Vagina (tissue), 2 donors: ENCODE measurements around the gene PDE1C. TPM values are rescaled to one million over a fixed set of nuclear protein-coding genes. Genes with fewer than 3 reads are reported as not detected.

Experiments
- DNase-seq, 2 donors: peaks; one replicate each; pipeline ENCODE4 v3.0.0-alpha.2; 2017; ENCODE audit errors: extremely low spot score in 2 of 2
- H3K27ac ChIP-seq: fragments of 200-600 bp; sonication (generic); one replicate; pipeline ENCODE4 v1.5.1; 2019
- H3K27me3 ChIP-seq: fragments of 200-600 bp; sonication (generic); one replicate; pipeline ENCODE4 v1.5.1; 2019
- H3K36me3 ChIP-seq, 2 donors: fragments of 200-600 bp; sonication (generic); one replicate each; pipeline ENCODE4 v1.5.1; 2017 to 2019
- H3K4me1 ChIP-seq: fragments of 200-600 bp; sonication (generic); one replicate; pipeline ENCODE4 v1.5.1; 2019
- H3K4me3 ChIP-seq, 2 donors: fragments of 200-600 bp; sonication (generic); 1 replicate in 1 of 2; 2 replicates in 1 of 2; pipeline ENCODE4 v1.5.1; 2016 to 2019
- H3K9me3 ChIP-seq: fragments of 200-600 bp; sonication (generic); one replicate; pipeline ENCODE4 v1.5.1; 2019
- POLR2A ChIP-seq, 2 donors: fragments of 450-650 bp; IDR thresholded peaks; one replicate each; pipeline ENCODE4 v1.6.1; 2017; ENCODE audit warnings: antibody characterized with exemption in 2 of 2, mild to moderate bottlenecking in 2 of 2, moderate library complexity in 2 of 2
- POLR2AphosphoS5 ChIP-seq, 2 donors: sonication (generic); formaldehyde crosslinking; IDR thresholded peaks; one replicate each; pipeline ENCODE4 v1.9.0; 2017; ENCODE audit warnings: antibody characterized with exemption in 2 of 2, mild to moderate bottlenecking in 2 of 2, low read depth in 1 of 2; ENCODE audit not compliant: insufficient read depth in 1 of 2
- intact Hi-C: fragments of 100-400 bp; cut with DNase I; formaldehyde crosslinking; loops from one replicate; pipeline ENCODE4 v1.15.1; 2023
- total RNA-seq: library from RNA; depleted of rRNA; stranded (reverse); fragments of >200 nt; gene quantifications from one replicate; pipeline ENCODE4 v1.2.3, GENCODE V29; 2016
- TF ChIP-seq, protein P1 (sequence below), 3 experiments: fragments of 450-650 bp in 2 of 3; fragments of 200-600 bp in 1 of 3; sonication (generic) in 1 of 3; IDR thresholded peaks; one replicate each; pipeline ENCODE4 v1.5.1; 2017 to 2019; ENCODE audit warnings: antibody characterized with exemption in 3 of 3, mild to moderate bottlenecking in 2 of 3, moderate library complexity in 2 of 3

Gene PDE1C
- total RNA-seq, 1 donor from 2014 or later: 19.2 TPM

DNA sequence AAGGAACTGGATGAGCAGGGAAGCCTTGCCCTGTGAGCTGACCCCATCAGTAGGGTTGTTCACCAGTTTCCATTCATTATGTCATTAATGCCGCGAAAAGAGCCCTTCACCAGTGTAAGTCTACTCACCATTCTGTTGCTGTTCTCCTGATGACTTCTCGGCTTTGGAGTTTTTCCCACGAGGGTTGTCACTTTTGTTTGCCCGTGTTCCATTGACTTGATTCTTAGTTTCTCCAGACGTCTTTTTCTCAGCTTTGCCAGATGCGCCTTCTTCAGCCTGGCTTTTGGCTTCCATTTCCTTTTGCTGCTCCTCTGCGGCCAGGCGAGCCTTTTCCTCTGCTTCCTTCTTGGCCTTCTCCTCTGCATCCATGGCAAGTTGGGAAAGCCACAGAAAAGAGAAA is 254.4 kb downstream of the PDE1C start:
- no peaks in the 10 kb centered on the region for H3K27me3 ChIP-seq
- DNase-seq: no peak
- H3K27ac ChIP-seq: no peak overlapping the region
- no peak for TF ChIP-seq POLR2AphosphoS5 (IDR thresholded peaks at IDR 0.05; ENCODE audit: insufficient read depth in 1 of 2, low read depth in 1 of 2)
- TF ChIP-seq, protein P1, sequence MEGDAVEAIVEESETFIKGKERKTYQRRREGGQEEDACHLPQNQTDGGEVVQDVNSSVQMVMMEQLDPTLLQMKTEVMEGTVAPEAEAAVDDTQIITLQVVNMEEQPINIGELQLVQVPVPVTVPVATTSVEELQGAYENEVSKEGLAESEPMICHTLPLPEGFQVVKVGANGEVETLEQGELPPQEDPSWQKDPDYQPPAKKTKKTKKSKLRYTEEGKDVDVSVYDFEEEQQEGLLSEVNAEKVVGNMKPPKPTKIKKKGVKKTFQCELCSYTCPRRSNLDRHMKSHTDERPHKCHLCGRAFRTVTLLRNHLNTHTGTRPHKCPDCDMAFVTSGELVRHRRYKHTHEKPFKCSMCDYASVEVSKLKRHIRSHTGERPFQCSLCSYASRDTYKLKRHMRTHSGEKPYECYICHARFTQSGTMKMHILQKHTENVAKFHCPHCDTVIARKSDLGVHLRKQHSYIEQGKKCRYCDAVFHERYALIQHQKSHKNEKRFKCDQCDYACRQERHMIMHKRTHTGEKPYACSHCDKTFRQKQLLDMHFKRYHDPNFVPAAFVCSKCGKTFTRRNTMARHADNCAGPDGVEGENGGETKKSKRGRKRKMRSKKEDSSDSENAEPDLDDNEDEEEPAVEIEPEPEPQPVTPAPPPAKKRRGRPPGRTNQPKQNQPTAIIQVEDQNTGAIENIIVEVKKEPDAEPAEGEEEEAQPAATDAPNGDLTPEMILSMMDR (IDR thresholded peaks at IDR 0.05): no peak
- TF ChIP-seq POLR2A (IDR thresholded peaks at IDR 0.05): no peak
- no peaks in the 10 kb centered on the region for H3K9me3 ChIP-seq
- intact Hi-C loops: no loop called here
- no peaks in the 10 kb centered on the region for H3K4me1 ChIP-seq
- no peak overlapping the region for H3K4me3 ChIP-seq
- H3K36me3 ChIP-seq: no peaks in the 10 kb centered on the region

DNA sequence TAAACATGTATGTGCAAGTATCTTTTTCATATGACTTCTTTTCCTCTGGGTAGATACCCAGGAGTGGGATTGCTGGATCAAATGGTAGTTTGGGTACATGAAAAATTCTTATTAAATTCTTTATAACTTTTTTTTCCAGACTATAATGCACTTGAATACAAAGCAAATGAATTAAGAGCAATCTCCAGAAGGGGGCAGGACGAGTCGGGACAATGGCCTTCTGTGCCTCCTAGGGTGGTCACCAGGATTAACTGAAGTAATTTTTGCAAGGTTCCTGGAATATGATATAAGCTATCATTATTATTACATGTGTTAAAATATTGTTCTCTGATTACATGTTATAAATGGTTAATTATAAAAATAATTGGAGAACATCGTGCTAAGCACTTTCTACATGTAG is 256.0 kb downstream of the PDE1C start:
- H3K27ac ChIP-seq: no peak overlapping the region
- H3K4me3 ChIP-seq: no peak overlapping the region
- no peaks in the 10 kb centered on the region for H3K4me1 ChIP-seq
- intact Hi-C loops: no loop called here
- no peaks in the 10 kb centered on the region for H3K9me3 ChIP-seq
- no peaks in the 10 kb centered on the region for H3K36me3 ChIP-seq
- H3K27me3 ChIP-seq: no peaks in the 10 kb centered on the region
- DNase-seq: no peak
- TF ChIP-seq POLR2AphosphoS5 (IDR thresholded peaks at IDR 0.05; ENCODE audit: insufficient read depth in 1 of 2, low read depth in 1 of 2) (no peak), POLR2A (IDR thresholded peaks at IDR 0.05) (no peak)
- TF ChIP-seq, protein P1 (IDR thresholded peaks at IDR 0.05): no peak

DNA sequence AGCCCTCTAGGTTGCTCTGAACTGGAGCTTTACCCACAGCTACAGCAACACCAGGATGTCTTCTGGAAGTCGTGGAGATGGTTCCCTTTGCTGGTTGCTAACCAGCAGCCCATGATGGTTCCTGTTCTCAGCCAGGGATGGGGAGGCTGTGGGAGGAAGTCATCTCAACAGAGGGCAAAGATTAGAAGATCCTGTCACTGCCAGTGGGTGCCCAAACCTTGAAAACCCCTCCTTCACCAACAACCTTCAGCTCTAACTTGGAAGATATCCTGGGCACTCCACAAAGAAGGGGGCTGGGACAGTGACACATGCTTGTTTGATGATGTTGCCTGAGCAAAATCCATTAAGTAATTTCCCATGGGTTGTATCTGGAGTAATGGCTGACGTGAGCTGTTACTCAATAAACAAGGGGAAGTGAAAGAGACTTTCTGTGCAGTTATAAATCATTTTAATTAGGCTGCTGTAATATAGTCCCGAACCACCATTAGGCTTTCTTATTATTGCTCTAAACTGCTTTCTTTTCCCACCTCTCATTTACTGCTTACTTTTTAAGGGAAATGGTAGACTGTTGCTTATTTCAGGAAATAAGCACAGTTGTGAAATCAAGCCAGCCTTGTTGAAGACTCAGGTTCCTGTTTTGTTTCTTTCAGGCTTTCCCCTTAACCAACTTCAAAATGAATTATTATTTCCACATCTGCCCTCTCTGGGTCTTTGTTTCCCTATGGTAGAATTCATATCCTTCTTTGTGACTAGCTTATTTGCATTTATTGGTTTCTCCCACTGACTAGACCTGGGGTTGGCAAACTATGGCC is 258.4 kb downstream of the PDE1C start:
- Histone ChIP-seq H3K4me3 (no peak overlapping the region), H3K27ac (no peak overlapping the region), H3K4me1 (no peaks in the 10 kb centered on the region), H3K9me3 (no peaks in the 10 kb centered on the region), H3K36me3 (no peaks in the 10 kb centered on the region), H3K27me3 (no peaks in the 10 kb centered on the region)
- TF ChIP-seq POLR2A (IDR thresholded peaks at IDR 0.05): no peak
- TF ChIP-seq, protein P1 (IDR thresholded peaks at IDR 0.05): no peak
- TF ChIP-seq POLR2AphosphoS5 (IDR thresholded peaks at IDR 0.05; ENCODE audit: insufficient read depth in 1 of 2, low read depth in 1 of 2): no peak
- no peak for DNase-seq
- intact Hi-C loops: no loop called here

DNA sequence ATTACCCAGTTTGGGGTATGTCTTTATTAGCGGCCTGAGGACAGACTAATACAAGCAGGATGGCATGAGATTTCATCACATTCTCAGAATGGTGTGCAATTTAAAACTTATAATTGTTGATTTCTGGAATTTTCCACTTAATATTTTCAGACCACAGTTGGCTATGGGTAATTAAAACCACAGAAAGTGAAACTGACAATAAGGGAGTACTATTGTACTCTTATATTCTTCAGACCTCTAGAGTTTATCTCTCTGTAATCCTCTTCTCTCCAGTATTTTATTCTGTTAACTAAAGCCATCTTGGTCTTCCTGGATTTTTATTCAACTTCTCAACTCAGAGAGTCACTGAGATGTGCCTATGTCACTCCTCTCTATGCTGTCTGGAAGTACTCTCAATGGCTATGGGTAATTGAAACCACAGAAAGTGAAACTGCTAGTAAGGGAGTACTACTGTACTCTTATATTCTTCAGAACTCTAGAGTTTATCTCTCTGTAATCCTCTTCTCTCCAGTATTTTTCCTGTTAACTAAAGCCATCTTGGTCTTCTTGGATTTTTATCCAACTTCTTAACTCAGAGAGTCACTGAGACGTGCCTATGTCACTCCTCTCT is 264.9 kb downstream of the PDE1C start:
- H3K36me3 ChIP-seq: no peaks in the 10 kb centered on the region
- intact Hi-C loops: no loop called here
- no peak overlapping the region for H3K4me3 ChIP-seq
- H3K4me1 ChIP-seq: no peaks in the 10 kb centered on the region
- no peak overlapping the region for H3K27ac ChIP-seq
- H3K9me3 ChIP-seq: no peaks in the 10 kb centered on the region
- no peaks in the 10 kb centered on the region for H3K27me3 ChIP-seq
- TF ChIP-seq POLR2AphosphoS5 (IDR thresholded peaks at IDR 0.05; ENCODE audit: insufficient read depth in 1 of 2, low read depth in 1 of 2): no peak
- TF ChIP-seq POLR2A (IDR thresholded peaks at IDR 0.05): no peak
- TF ChIP-seq, protein P1 (IDR thresholded peaks at IDR 0.05): no peak
- no peak for DNase-seq

DNA sequence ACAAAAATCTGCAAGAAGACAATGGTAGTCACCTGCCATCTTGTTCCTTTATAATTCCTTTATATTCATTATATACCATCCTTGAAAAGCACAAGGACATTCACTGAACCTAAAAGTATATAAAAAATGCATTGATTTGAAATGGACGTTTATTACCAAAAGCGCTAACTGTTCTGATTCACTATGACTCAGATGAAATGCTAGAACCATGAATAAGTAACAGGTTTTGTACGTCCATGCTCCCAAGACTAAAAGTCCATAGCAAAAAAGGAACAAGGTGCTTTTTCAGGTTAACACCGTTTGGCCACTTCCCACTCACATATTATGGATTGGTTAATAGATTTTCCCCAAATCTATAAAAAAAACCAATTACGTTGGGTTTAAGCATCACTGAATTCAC is 273.8 kb downstream of the PDE1C start:
- TF ChIP-seq POLR2A (IDR thresholded peaks at IDR 0.05) (no peak), POLR2AphosphoS5 (IDR thresholded peaks at IDR 0.05; ENCODE audit: insufficient read depth in 1 of 2, low read depth in 1 of 2) (no peak)
- TF ChIP-seq, protein P1 (IDR thresholded peaks at IDR 0.05): no peak
- intact Hi-C loops: no loop called here
- Histone ChIP-seq H3K4me3 (no peak overlapping the region), H3K4me1 (no peaks in the 10 kb centered on the region), H3K36me3 (no peaks in the 10 kb centered on the region), H3K27me3 (no peaks in the 10 kb centered on the region), H3K9me3 (no peaks in the 10 kb centered on the region), H3K27ac (no peak overlapping the region)
- DNase-seq: no peak
